BJ (cell line): ENCODE results near the gene ACAD9. TPM values are rescaled to one million over a fixed set of nuclear protein-coding genes. Genes with fewer than 3 reads are reported as not detected.
A peak's percentile ranks its signal among the peaks of the same experiment; 100 is the strongest.

Experiments used
- CTCF ChIA-PET: fragments of 350-600 bp; formaldehyde crosslinking; extraction: SDS; loops from one replicate; lab custom pipeline; 2021; ENCODE audit warnings: antibody characterized with exemption, inconsistent platforms; lab: Yijun Ruan, JAX
- POLR2A ChIA-PET: fragments of 300-600 bp; sonication (Branson Sonifier 250); formaldehyde crosslinking; extraction: SDS; loops from one replicate; lab custom pipeline; 2021; ENCODE audit warnings: antibody characterized with exemption; lab: Charles Lee
- DNase-seq: peaks from one replicate; pipeline ENCODE4 v3.0.0-alpha.2; 2011; ENCODE audit warnings: low read depth
- H3K27me3 ChIP-seq: 2 replicates; pipeline ENCODE4 v1.6.0; 2011; ENCODE audit warnings: low read length; ENCODE audit not compliant: control insufficient read depth, insufficient read depth
- H3K36me3 ChIP-seq: 2 replicates; pipeline ENCODE4 v1.5.1; 2011; ENCODE audit warnings: low read length; ENCODE audit not compliant: control insufficient read depth, insufficient read depth
- H3K4me3 ChIP-seq: 2 replicates; pipeline ENCODE4 v1.5.1; 2011; ENCODE audit warnings: low read depth, mild to moderate bottlenecking, control low read depth, low read length
- polyA plus RNA-seq: library from polyadenylated mRNA; depleted of rRNA; stranded (reverse); fragments of >200 nt; gene quantifications from 2 replicates; pipeline ENCODE4 v1.2.3, GENCODE V29; 2011
- TF ChIP-seq, protein P1 (sequence below): IDR thresholded peaks from 2 replicates; pipeline ENCODE4 v1.5.1; 2011; ENCODE audit warnings: low read depth, mild to moderate bottlenecking, control low read depth, inconsistent platforms, low read length, moderate library complexity; ENCODE audit not compliant: insufficient read depth

Gene ACAD9
- polyA plus RNA-seq, 1 experiment: 48.5 TPM

DNA sequence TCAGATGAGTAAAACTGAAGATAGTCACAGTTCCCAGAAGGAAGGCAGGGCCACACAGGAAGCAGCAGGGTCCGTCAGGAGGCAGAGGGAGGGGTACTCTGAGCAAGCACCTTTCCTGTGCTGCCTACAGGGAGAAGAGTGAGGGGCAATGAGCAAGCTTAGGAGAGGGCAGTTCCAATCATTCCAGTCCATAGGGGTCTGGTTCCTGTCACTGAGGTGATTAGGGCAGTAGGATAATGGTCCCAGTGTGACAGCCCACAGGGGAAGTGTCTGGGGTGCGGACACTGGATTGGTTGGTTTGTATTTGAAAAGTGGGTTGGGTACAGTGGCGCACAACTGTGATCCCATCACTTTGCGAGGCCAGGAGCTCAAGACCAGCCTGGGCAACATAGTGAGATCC, 7.1 kb upstream of the ACAD9 start:
- TF ChIP-seq, protein P1, sequence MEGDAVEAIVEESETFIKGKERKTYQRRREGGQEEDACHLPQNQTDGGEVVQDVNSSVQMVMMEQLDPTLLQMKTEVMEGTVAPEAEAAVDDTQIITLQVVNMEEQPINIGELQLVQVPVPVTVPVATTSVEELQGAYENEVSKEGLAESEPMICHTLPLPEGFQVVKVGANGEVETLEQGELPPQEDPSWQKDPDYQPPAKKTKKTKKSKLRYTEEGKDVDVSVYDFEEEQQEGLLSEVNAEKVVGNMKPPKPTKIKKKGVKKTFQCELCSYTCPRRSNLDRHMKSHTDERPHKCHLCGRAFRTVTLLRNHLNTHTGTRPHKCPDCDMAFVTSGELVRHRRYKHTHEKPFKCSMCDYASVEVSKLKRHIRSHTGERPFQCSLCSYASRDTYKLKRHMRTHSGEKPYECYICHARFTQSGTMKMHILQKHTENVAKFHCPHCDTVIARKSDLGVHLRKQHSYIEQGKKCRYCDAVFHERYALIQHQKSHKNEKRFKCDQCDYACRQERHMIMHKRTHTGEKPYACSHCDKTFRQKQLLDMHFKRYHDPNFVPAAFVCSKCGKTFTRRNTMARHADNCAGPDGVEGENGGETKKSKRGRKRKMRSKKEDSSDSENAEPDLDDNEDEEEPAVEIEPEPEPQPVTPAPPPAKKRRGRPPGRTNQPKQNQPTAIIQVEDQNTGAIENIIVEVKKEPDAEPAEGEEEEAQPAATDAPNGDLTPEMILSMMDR: no peak
- Histone ChIP-seq H3K27me3 (no peaks in the 10 kb centered on the region), H3K4me3 (no peak overlapping the region), H3K36me3 (no peaks in the 10 kb centered on the region)
- no peak for DNase-seq
- POLR2A ChIA-PET: no interaction called here
- CTCF ChIA-PET: interaction anchor here (0.5 kb wide), 1 partner anchor 801 kb away, joined by 3 read pairs; no protein-coding TSS in a partner anchor

GRCh38 chr3:128872744-128873143, 6.7 kb upstream of the ACAD9 start:
- DNase-seq: no peak
- ChIA-PET POLR2A (no interaction called here), CTCF (interaction anchor here (0.5 kb wide), 1 partner anchor 801 kb away, joined by 3 read pairs; no protein-coding TSS in a partner anchor)
- H3K27me3 ChIP-seq: no peaks in the 10 kb centered on the region
- H3K4me3 ChIP-seq: no peak overlapping the region
- no peaks in the 10 kb centered on the region for H3K36me3 ChIP-seq
- TF ChIP-seq, protein P1: no peak

GRCh38 chr3:128873244-128874022, 6.0 kb upstream of the ACAD9 start:
- Histone ChIP-seq H3K4me3 (no peak overlapping the region), H3K36me3 (no peaks in the 10 kb centered on the region), H3K27me3 (no peaks in the 10 kb centered on the region)
- DNase-seq: no peak
- POLR2A ChIA-PET: no interaction called here
- TF ChIP-seq, protein P1: no peak
- CTCF ChIA-PET: no interaction called here

DNA sequence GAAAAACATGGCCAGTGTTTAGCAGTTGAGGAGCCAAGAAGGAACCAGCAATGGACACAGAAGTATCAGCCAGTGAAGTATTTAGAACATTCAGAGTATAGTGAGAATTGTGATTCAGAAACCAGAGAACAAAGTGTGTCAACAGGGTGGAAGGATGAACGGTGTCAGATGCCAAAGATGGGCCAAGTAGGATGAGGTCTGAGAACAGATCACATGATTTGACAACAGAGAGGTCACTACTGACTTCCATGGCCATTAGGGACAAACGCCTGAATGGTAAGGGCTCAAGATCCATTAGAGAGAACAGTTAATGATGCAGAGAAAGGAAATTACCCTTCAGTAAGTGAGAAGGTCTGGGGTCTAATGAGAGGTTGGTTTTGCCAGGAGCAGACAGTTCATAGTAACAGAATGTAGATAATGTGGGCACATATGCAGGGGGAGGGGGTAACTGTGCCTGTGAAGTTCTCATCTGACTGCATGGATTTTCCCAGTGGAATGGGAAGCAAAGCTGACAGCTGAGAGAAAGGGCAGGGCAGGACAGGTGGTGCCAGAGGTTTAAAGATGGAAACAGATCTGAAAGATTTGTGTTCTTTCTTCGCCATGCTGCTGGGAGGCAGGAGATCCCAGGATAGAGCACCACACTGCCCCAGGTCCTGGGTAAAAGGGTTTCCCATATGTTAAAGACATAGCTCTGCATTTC, 4.8 kb upstream of the ACAD9 start:
- no peak for DNase-seq
- ChIA-PET POLR2A (no interaction called here), CTCF (interaction anchor here (0.9 to 2.7 kb wide), 3 partner anchors 8 to 19 kb away, joined by 3 to 11 read pairs (median 4); no protein-coding TSS in a partner anchor)
- TF ChIP-seq, protein P1: no peak
- no peaks in the 10 kb centered on the region for H3K36me3 ChIP-seq
- no peak overlapping the region for H3K4me3 ChIP-seq
- H3K27me3 ChIP-seq: no peaks in the 10 kb centered on the region

- TF ChIP-seq, protein P1: peak; percentile 58
- ChIA-PET CTCF (interaction anchor here (0.9 to 2.7 kb wide), 5 partner anchors 9 to 195 kb away, joined by 3 to 11 read pairs (median 4); no protein-coding TSS in a partner anchor), POLR2A (no interaction called here)
- Histone ChIP-seq H3K36me3 (no peaks in the 10 kb centered on the region), H3K27me3 (no peaks in the 10 kb centered on the region), H3K4me3 (no peak overlapping the region)
- DNase-seq: no peak
These were observed 3.8 kb upstream of the ACAD9 start for GRCh38 chr3:128875556-128876120.
